HG02623 (cell line): ENCODE results near the gene GPR143.
A peak's percentile ranks its signal among the peaks of the same experiment; 100 is the strongest.

Experiments used
- ATAC-seq: cut with Tn5 transposase; IDR thresholded peaks from one replicate; pipeline ENCODE4 v1.9.1; 2021; ENCODE audit warnings: moderate library complexity; ENCODE audit not compliant: unreplicated experiment

Gene GPR143

GRCh38 chrX:9708923-9709553, 56.6 kb downstream of the GPR143 start:
- peak; percentile 77 for ATAC-seq

- no peak for ATAC-seq
These were observed 57.6 kb downstream of the GPR143 start for GRCh38 chrX:9708086-9708485.

GRCh38 chrX:9707306-9708033, 58.2 kb downstream of the GPR143 start:
- ATAC-seq = no peak

- no peak for ATAC-seq
These were observed 59.2 kb downstream of the GPR143 start for GRCh38 chrX:9706421-9706820.

GRCh38 chrX:9704876-9705465, 60.7 kb downstream of the GPR143 start:
- no peak for ATAC-seq

- ATAC-seq = no peak
These were observed 62.2 kb downstream of the GPR143 start for GRCh38 chrX:9703406-9703805.

- no peak for ATAC-seq
These were observed 63.9 kb downstream of the GPR143 start for GRCh38 chrX:9701790-9702189.

- ATAC-seq = no peak
These were observed 65.1 kb downstream of the GPR143 start for GRCh38 chrX:9700555-9700954.

- no peak for ATAC-seq
These were observed 67.1 kb downstream of the GPR143 start for GRCh38 chrX:9698576-9698975.

GRCh38 chrX:9693307-9694001, 72.2 kb downstream of the GPR143 start:
- no peak for ATAC-seq

GRCh38 chrX:9690046-9690445, 75.6 kb downstream of the GPR143 start:
- ATAC-seq = no peak

- no peak for ATAC-seq
These were observed 76.8 kb downstream of the GPR143 start for GRCh38 chrX:9688833-9689232.

GRCh38 chrX:9687899-9688298, 77.7 kb downstream of the GPR143 start:
- ATAC-seq = no peak

- ATAC-seq = no peak
These were observed 82.3 kb downstream of the GPR143 start for GRCh38 chrX:9683350-9683749.

- ATAC-seq = no peak
These were observed 82.8 kb downstream of the GPR143 start for GRCh38 chrX:9682861-9683260.

GRCh38 chrX:9682456-9682855, 83.2 kb downstream of the GPR143 start:
- no peak for ATAC-seq

GRCh38 chrX:9681422-9681821, 84.2 kb downstream of the GPR143 start:
- ATAC-seq = no peak

- ATAC-seq = no peak
These were observed 84.6 kb downstream of the GPR143 start for GRCh38 chrX:9681011-9681410.

- ATAC-seq = no peak
These were observed 87.3 kb downstream of the GPR143 start for GRCh38 chrX:9678215-9678965.

GRCh38 chrX:9677098-9677739, 88.4 kb downstream of the GPR143 start:
- peak; percentile 98 for ATAC-seq

GRCh38 chrX:9676738-9677097, 88.9 kb downstream of the GPR143 start:
- ATAC-seq = no peak
